GM19099 (cell line): ENCODE results near the gene STK10.

Source experiments
- POLR2A ChIP-seq: IDR thresholded peaks from 3 replicates; pipeline ENCODE4 v1.6.1; 2011; ENCODE audit warnings: low read depth; ENCODE audit not compliant: insufficient read length; ENCODE audit errors: extremely low read depth

Gene STK10

GRCh38 chr5:172085738-172086137 is 102.3 kb downstream of the STK10 start:
- TF ChIP-seq POLR2A: no peak

- TF ChIP-seq POLR2A: no peak
These were observed 105.8 kb downstream of the STK10 start for GRCh38 chr5:172082180-172082579.

GRCh38 chr5:172079876-172080275 is 108.1 kb downstream of the STK10 start:
- no peak for TF ChIP-seq POLR2A

GRCh38 chr5:172078726-172079345 is 109.2 kb downstream of the STK10 start:
- no peak for TF ChIP-seq POLR2A

GRCh38 chr5:172077664-172078425 is 110.2 kb downstream of the STK10 start:
- TF ChIP-seq POLR2A: no peak

- no peak for TF ChIP-seq POLR2A
These were observed 111.2 kb downstream of the STK10 start for GRCh38 chr5:172076761-172077244.

- TF ChIP-seq POLR2A: no peak
These were observed 112.4 kb downstream of the STK10 start for GRCh38 chr5:172075656-172076055.

GRCh38 chr5:172074896-172075295 is 113.1 kb downstream of the STK10 start:
- TF ChIP-seq POLR2A: no peak

- no peak for TF ChIP-seq POLR2A
These were observed 116.6 kb downstream of the STK10 start for GRCh38 chr5:172071309-172071875.

- no peak for TF ChIP-seq POLR2A
These were observed 122.5 kb downstream of the STK10 start for GRCh38 chr5:172065431-172066065.

GRCh38 chr5:172064766-172065165 is 123.3 kb downstream of the STK10 start:
- no peak for TF ChIP-seq POLR2A

- TF ChIP-seq POLR2A: no peak
These were observed 123.7 kb downstream of the STK10 start for GRCh38 chr5:172064358-172064757.

- TF ChIP-seq POLR2A: no peak
These were observed 124.4 kb downstream of the STK10 start for GRCh38 chr5:172063463-172064235.

GRCh38 chr5:172059661-172060100 is 128.3 kb downstream of the STK10 start:
- TF ChIP-seq POLR2A: no peak

GRCh38 chr5:172058088-172058487 is 129.9 kb downstream of the STK10 start:
- no peak for TF ChIP-seq POLR2A
